Measurements from ENCODE around the gene NOS1.

- no peak for TF ChIP-seq CTCF (conservative IDR thresholded peaks at IDR 0.05; ENCODE audit: low read length)
- TF ChIP-seq EZH2phosphoT487 (IDR thresholded peaks at IDR 0.05; ENCODE audit: borderline replicate concordance, low read depth, low read length) = no peak
These were observed 2.6 kb upstream of the NOS1 start for GRCh38 chr12:117363953-117364486.
